MM.1S (cell line): ENCODE results near the gene GSX2.

ENCODE experiments used
- EZH2phosphoT487 ChIP-seq: fragments of 300-600 bp; sonication (generic); IDR thresholded peaks from 2 replicates; pipeline ENCODE4 v1.6.1; 2018; ENCODE audit warnings: antibody characterized with exemption, low read length
- TF ChIP-seq, protein P1 (sequence below): fragments of 300-600 bp; sonication (generic); IDR thresholded peaks from 2 replicates; pipeline ENCODE4 v1.5.1; 2016; ENCODE audit warnings: antibody characterized with exemption, low read length, mixed read lengths

GRCh38 chr4:54118850-54119589 is 19.1 kb downstream of the GSX2 start:
- TF ChIP-seq, protein P1, sequence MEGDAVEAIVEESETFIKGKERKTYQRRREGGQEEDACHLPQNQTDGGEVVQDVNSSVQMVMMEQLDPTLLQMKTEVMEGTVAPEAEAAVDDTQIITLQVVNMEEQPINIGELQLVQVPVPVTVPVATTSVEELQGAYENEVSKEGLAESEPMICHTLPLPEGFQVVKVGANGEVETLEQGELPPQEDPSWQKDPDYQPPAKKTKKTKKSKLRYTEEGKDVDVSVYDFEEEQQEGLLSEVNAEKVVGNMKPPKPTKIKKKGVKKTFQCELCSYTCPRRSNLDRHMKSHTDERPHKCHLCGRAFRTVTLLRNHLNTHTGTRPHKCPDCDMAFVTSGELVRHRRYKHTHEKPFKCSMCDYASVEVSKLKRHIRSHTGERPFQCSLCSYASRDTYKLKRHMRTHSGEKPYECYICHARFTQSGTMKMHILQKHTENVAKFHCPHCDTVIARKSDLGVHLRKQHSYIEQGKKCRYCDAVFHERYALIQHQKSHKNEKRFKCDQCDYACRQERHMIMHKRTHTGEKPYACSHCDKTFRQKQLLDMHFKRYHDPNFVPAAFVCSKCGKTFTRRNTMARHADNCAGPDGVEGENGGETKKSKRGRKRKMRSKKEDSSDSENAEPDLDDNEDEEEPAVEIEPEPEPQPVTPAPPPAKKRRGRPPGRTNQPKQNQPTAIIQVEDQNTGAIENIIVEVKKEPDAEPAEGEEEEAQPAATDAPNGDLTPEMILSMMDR, result no peak
- no peak for TF ChIP-seq EZH2phosphoT487
